Dendritic cell treated with granulocyte-macrophage colony-stimulating factor and Interleukin-4, amounts not matched to agents 40 ng/mL and 50 ng/mL, for 4 days (primary cell): ENCODE measurements around the gene OLFML3.
"Not testable (repeated sequence)": the region's sequence is repeated elsewhere in the genome, so short reads cannot be mapped to it uniquely, and the experiment has no call there.

Experiments used
- H3K27ac Mint-ChIP-seq: one replicate; pipeline ENCODE4 v1.8.0; 2022; ENCODE audit warnings: mild to moderate bottlenecking, mixed read lengths
- H3K27me3 Mint-ChIP-seq: one replicate; pipeline ENCODE4 v1.8.0; 2022; ENCODE audit warnings: mild to moderate bottlenecking, mixed read lengths
- H3K36me3 Mint-ChIP-seq: one replicate; pipeline ENCODE4 v1.8.0; 2022; ENCODE audit warnings: low read depth, mixed read lengths
- H3K4me1 Mint-ChIP-seq: one replicate; pipeline ENCODE4 v1.8.0; 2022; ENCODE audit warnings: low read depth, mixed read lengths
- H3K4me3 Mint-ChIP-seq: one replicate; pipeline ENCODE4 v1.8.0; 2022; ENCODE audit warnings: mild to moderate bottlenecking, moderate library complexity, mixed read lengths
- H3K9me3 Mint-ChIP-seq: one replicate; pipeline ENCODE4 v1.8.0; 2022; ENCODE audit warnings: mixed read lengths
- intact Hi-C: fragments of 100-400 bp; cut with micrococcal nuclease; formaldehyde crosslinking; loops from one replicate; pipeline ENCODE4 v1.15.0; 2022

OLFML3 gene

DNA sequence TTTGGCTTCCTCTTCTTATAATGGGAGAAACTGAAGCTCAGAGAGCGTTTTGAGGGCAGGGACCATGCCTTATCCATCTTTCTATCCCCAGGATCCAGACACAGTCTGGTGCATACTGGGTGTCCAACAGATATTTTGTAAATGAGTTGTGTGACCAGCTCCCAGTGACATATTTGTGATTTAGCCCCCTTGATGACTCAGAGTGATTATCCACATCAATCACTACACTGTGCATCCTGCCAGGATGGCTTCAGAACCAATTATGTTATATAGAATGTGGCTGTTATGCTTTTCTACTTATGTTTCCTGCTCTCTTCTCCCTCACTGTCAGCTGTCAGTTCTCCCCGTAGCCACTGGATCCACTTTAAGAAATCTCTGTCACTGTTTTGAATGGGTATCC lies 11.3 kb downstream of the OLFML3 start:
- Mint-ChIP-seq H3K27me3 (no peaks in the 10 kb centered on the region), H3K4me1 (peaks cover under 1% of the 10 kb centered on the region), H3K27ac (no peak overlapping the region), H3K36me3 (no peaks in the 10 kb centered on the region), H3K9me3 (peaks cover 32% of the 10 kb centered on the region), H3K4me3 (no peak overlapping the region)
- intact Hi-C loops = no loop called here

- no peak overlapping the region for H3K27ac Mint-ChIP-seq
- H3K36me3 Mint-ChIP-seq = no peaks in the 10 kb centered on the region
- no peak overlapping the region for H3K4me3 Mint-ChIP-seq
- intact Hi-C loops = no loop called here
- H3K9me3 Mint-ChIP-seq = peaks cover 37% of the 10 kb centered on the region
- H3K4me1 Mint-ChIP-seq = no peaks in the 10 kb centered on the region
- H3K27me3 Mint-ChIP-seq = no peaks in the 10 kb centered on the region
These were observed 11.7 kb downstream of the OLFML3 start for GRCh38 chr1:113990961-113991360.

- no peak overlapping the region for H3K27ac Mint-ChIP-seq
- H3K9me3 Mint-ChIP-seq = peaks cover 38% of the 10 kb centered on the region
- no peaks in the 10 kb centered on the region for H3K4me1 Mint-ChIP-seq
- no peaks in the 10 kb centered on the region for H3K27me3 Mint-ChIP-seq
- H3K36me3 Mint-ChIP-seq = no peaks in the 10 kb centered on the region
- intact Hi-C loops = no loop called here
- no peak overlapping the region for H3K4me3 Mint-ChIP-seq
These were observed 12.3 kb downstream of the OLFML3 start for GRCh38 chr1:113991467-113991997.

DNA sequence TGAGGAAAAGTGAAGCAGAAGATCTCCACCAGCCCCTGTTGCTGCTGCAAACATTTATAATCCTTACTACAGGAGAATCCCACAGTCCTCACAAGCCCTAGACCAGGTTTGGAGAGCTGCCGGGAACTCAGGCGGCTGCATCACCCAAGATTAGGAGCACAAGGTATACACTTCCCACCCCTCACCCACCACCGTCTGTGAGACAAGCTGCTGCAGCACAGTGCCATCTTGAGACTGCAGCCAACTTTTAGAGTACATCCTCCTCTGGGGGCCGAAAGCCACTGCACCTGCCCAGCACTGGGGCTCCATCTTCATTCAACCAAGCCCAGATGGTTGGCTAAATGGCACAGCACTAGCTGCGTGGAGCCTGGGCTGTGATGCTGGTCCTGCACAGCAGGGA lies 13.8 kb downstream of the OLFML3 start:
- no peaks in the 10 kb centered on the region for H3K36me3 Mint-ChIP-seq
- no peaks in the 10 kb centered on the region for H3K27me3 Mint-ChIP-seq
- intact Hi-C loops = no loop called here
- no peak overlapping the region for H3K27ac Mint-ChIP-seq
- peaks cover 1% of the 10 kb centered on the region for H3K4me1 Mint-ChIP-seq
- no peak overlapping the region for H3K4me3 Mint-ChIP-seq
- H3K9me3 Mint-ChIP-seq = peaks cover 38% of the 10 kb centered on the region

GRCh38 chr1:113993766-113994165 lies 14.5 kb downstream of the OLFML3 start:
- no peak overlapping the region for H3K4me3 Mint-ChIP-seq
- H3K9me3 Mint-ChIP-seq = peaks cover 35% of the 10 kb centered on the region
- no peaks in the 10 kb centered on the region for H3K27me3 Mint-ChIP-seq
- no peak overlapping the region for H3K27ac Mint-ChIP-seq
- peaks cover 8% of the 10 kb centered on the region for H3K4me1 Mint-ChIP-seq
- no peaks in the 10 kb centered on the region for H3K36me3 Mint-ChIP-seq
- intact Hi-C loops = no loop called here

DNA sequence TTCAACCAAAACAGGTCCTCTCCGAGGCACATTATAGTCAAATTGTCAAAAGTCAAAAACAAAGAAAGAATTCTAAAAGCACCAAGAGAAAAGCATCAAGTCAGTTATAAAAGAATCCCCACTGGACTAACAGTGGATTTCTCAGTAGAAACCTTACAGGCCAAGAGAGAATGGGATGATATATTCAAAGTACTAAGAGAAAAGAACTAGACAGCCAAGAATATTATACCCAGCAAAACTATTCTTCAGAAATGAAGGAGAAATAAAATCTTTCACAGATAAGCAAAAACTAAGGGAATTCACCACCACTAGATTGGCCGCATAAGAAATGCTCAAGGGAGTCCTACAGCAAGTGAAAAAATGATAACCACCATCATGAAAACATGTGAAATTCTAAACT lies 16.1 kb downstream of the OLFML3 start:
- no peaks in the 10 kb centered on the region for H3K27me3 Mint-ChIP-seq
- H3K27ac Mint-ChIP-seq = no peak overlapping the region
- H3K4me3 Mint-ChIP-seq = no peak overlapping the region
- H3K9me3 Mint-ChIP-seq = peaks cover 23% of the 10 kb centered on the region
- no peaks in the 10 kb centered on the region for H3K36me3 Mint-ChIP-seq
- intact Hi-C loops = no loop called here
- peaks cover 18% of the 10 kb centered on the region for H3K4me1 Mint-ChIP-seq

DNA sequence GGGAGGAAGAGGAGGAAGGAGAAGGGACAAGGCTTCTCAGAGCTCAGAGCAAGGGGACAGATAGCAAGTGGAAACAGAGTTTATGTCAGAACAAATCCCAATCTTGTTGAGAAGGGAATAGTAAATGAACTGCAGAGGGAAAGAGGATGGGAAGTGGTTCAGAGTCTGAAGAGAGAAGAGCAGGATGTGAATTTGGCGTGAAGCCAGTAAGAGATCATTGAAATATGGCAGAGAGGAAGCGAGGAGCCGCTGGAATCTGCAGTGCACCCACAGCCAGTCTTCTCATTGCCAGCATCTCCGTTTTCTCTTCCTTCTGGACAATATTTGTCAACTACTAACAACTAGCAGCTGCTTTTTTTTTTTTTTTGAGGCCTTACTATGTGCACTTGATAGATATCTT lies 19.1 kb downstream of the OLFML3 start:
- Mint-ChIP-seq H3K9me3 (peaks cover 23% of the 10 kb centered on the region), H3K27ac (no peak overlapping the region), H3K4me3 (no peak overlapping the region), H3K36me3 (no peaks in the 10 kb centered on the region), H3K4me1 (peaks cover 22% of the 10 kb centered on the region), H3K27me3 (peaks cover 7% of the 10 kb centered on the region)
- intact Hi-C loops = no loop called here

- Mint-ChIP-seq H3K9me3 (peaks cover 19% of the 10 kb centered on the region), H3K36me3 (no peaks in the 10 kb centered on the region), H3K4me3 (no peak overlapping the region), H3K27ac (no peak overlapping the region), H3K27me3 (peaks cover 9% of the 10 kb centered on the region), H3K4me1 (peaks cover 24% of the 10 kb centered on the region)
- intact Hi-C loops = no loop called here
These were observed 20.0 kb downstream of the OLFML3 start for GRCh38 chr1:113999233-113999632.

DNA sequence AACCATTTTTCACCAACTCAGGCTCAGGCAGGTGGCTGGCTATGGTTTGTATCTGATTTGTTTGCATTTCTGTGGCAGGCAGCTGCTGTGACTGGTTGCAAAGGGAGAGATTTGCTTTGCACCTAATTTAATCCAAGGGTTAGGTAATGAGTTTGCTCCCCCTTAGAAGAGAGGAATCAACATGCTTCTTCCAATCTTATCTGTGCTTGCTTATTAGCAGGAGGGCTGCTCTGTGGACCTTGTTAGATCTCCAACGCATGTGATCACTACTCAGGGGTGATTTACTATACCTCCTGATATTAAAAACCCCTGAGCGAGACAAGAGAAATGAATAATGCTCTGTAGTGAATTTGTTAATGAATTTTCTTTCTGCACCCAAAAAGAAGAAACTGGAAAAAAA lies 20.5 kb downstream of the OLFML3 start:
- intact Hi-C loops = loop anchor here (10.0 kb wide), 1 partner anchor 205 kb away; no protein-coding TSS in a partner anchor
- peaks cover 9% of the 10 kb centered on the region for H3K27me3 Mint-ChIP-seq
- no peak overlapping the region for H3K4me3 Mint-ChIP-seq
- no peak overlapping the region for H3K27ac Mint-ChIP-seq
- H3K36me3 Mint-ChIP-seq = no peaks in the 10 kb centered on the region
- peaks cover 13% of the 10 kb centered on the region for H3K9me3 Mint-ChIP-seq
- peaks cover 24% of the 10 kb centered on the region for H3K4me1 Mint-ChIP-seq

DNA sequence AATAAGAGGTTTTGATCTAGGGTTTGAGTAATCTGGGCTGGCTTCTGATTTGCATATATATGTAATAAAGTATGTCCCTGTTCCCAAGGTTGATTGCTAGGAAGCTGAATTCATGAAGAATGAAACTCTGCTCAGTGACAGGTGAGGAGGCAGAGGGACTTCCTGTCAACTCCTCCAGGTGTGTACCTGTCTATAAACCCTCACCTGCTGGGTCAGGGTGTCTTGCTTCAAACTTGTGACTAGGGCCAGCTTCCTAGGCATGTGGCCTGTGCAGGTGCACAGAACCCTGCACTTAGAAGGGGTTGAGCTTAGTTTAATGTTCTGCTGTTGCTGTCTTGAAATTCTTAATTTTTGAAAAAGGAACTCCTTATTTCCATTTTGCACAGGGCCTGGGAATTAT lies 21.1 kb downstream of the OLFML3 start:
- Mint-ChIP-seq H3K36me3 (no peaks in the 10 kb centered on the region), H3K4me1 (peaks cover 24% of the 10 kb centered on the region), H3K27me3 (peaks cover 9% of the 10 kb centered on the region), H3K27ac (no peak overlapping the region), H3K9me3 (peaks cover 7% of the 10 kb centered on the region), H3K4me3 (no peak overlapping the region)
- intact Hi-C loops = loop anchor here (10.0 kb wide), 1 partner anchor 204 kb away; no protein-coding TSS in a partner anchor

GRCh38 chr1:114002492-114003239 lies 23.4 kb downstream of the OLFML3 start:
- intact Hi-C loops = loop anchor here (10.0 kb wide), 1 partner anchor 202 kb away; no protein-coding TSS in a partner anchor
- Mint-ChIP-seq H3K9me3 (peaks cover 9% of the 10 kb centered on the region), H3K4me3 (no peak overlapping the region), H3K27ac (no peak overlapping the region), H3K4me1 (peaks cover 24% of the 10 kb centered on the region), H3K27me3 (peaks cover 11% of the 10 kb centered on the region), H3K36me3 (no peaks in the 10 kb centered on the region)

GRCh38 chr1:114003431-114003830 lies 24.2 kb downstream of the OLFML3 start:
- H3K27ac Mint-ChIP-seq = no peak overlapping the region
- H3K4me3 Mint-ChIP-seq = no peak overlapping the region
- peaks cover 12% of the 10 kb centered on the region for H3K27me3 Mint-ChIP-seq
- peaks cover 19% of the 10 kb centered on the region for H3K4me1 Mint-ChIP-seq
- intact Hi-C loops = loop anchor here (10.0 kb wide), 1 partner anchor 201 kb away; no protein-coding TSS in a partner anchor
- no peaks in the 10 kb centered on the region for H3K36me3 Mint-ChIP-seq
- H3K9me3 Mint-ChIP-seq = peaks cover 9% of the 10 kb centered on the region

- not testable (repeated sequence) for H3K36me3 Mint-ChIP-seq, H3K4me3 Mint-ChIP-seq, H3K27ac Mint-ChIP-seq, H3K9me3 Mint-ChIP-seq
- Mint-ChIP-seq H3K27me3 (peaks cover 12% of the 10 kb centered on the region), H3K4me1 (peaks cover 12% of the 10 kb centered on the region)
- intact Hi-C loops = loop anchor here (10.0 kb wide), 1 partner anchor 198 kb away; no protein-coding TSS in a partner anchor
These were observed 27.6 kb downstream of the OLFML3 start for GRCh38 chr1:114006825-114007224.

DNA sequence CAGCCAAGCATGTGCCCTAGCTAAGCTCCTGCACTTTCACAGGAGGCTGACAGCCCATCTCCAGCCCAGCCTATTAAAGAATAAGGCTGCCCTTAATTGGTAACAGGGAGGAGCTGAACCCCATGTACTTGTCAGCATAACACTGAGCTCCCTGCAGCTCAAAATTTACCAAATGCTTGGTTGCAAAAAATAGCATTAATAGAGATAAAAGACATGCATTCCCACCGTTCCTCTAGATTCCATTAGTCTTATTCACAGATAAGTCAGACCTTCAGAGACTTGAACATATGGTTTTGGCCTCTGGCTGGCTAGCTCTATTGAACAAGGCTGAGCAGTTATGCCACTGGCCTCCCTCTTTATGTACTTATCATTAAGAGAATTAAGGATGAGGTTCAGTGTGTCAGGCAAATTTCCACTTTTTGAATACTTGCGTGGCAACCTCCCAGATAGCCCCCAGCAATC lies 29.2 kb downstream of the OLFML3 start:
- Mint-ChIP-seq H3K36me3 (no peaks in the 10 kb centered on the region), H3K4me3 (no peak overlapping the region), H3K4me1 (peaks cover 7% of the 10 kb centered on the region), H3K27me3 (peaks cover 5% of the 10 kb centered on the region), H3K27ac (no peak overlapping the region), H3K9me3 (peaks cover 9% of the 10 kb centered on the region)
- intact Hi-C loops = loop anchor here (10.0 kb wide), 1 partner anchor 196 kb away; no protein-coding TSS in a partner anchor
